Tibial nerve (tissue), 4 donors: ENCODE data around the gene GCA. TPM values are rescaled to one million over a fixed set of nuclear protein-coding genes. Genes with fewer than 3 reads are reported as not detected.

Experiments used
- DNase-seq, 2 donors: peaks; one replicate each; pipeline ENCODE4 v3.0.0-alpha.2; 2019; ENCODE audit warnings: low spot score in 2 of 2
- H3K27ac ChIP-seq, 4 donors: fragments of 200-600 bp; sonication (generic) in 3 of 4; one replicate each; pipeline ENCODE4 v1.5.1; 2017 to 2019; ENCODE audit warnings: mild to moderate bottlenecking in 1 of 4
- H3K27me3 ChIP-seq, 2 donors: fragments of 200-600 bp; sonication (generic) in 1 of 2; one replicate each; pipeline versions ENCODE4 v1.5.1 to v1.6.0; 2017 to 2019
- H3K36me3 ChIP-seq, 3 donors: fragments of 200-600 bp; sonication (generic); one replicate each; pipeline ENCODE4 v1.5.1; 2018 to 2019
- H3K4me1 ChIP-seq, 4 donors: fragments of 200-600 bp; sonication (generic) in 3 of 4; one replicate each; pipeline ENCODE4 v1.5.1; 2017 to 2019
- H3K4me3 ChIP-seq, 4 donors: fragments of 200-600 bp; sonication (generic) in 3 of 4; one replicate each; pipeline ENCODE4 v1.5.1; 2017 to 2019; ENCODE audit warnings: mild to moderate bottlenecking in 1 of 4, moderate library complexity in 1 of 4
- H3K9me3 ChIP-seq, 4 donors: fragments of 200-600 bp; sonication (generic) in 3 of 4; one replicate each; pipeline ENCODE4 v1.5.1; 2017 to 2019
- CTCF ChIP-seq, 5 experiments: fragments of 200-600 bp in 3 of 5; fragments of 450-650 bp in 2 of 5; sonication (generic) in 3 of 5; IDR thresholded peaks; one replicate each; pipeline ENCODE4 v1.5.1; 2016 to 2019; ENCODE audit warnings: antibody characterized with exemption in 5 of 5, mild to moderate bottlenecking in 3 of 5, moderate library complexity in 2 of 5
- EP300 ChIP-seq, 2 donors: sonication (generic); formaldehyde crosslinking; IDR thresholded peaks; one replicate each; pipeline ENCODE4 v1.6.1; 2017; ENCODE audit warnings: antibody characterized with exemption in 2 of 2, mild to moderate bottlenecking in 1 of 2
- POLR2A ChIP-seq, 2 donors: fragments of 450-650 bp; IDR thresholded peaks; one replicate each; pipeline ENCODE4 v1.6.1; 2017; ENCODE audit warnings: antibody characterized with exemption in 2 of 2, mild to moderate bottlenecking in 2 of 2, moderate library complexity in 2 of 2
- WGBS, 2 donors: methylation state at CpG; one replicate each; pipeline ENCODE4 v1.1.5; 2018; 5-methylcytosine and 5-hydroxymethylcytosine counted together
- total RNA-seq, 4 donors: library from RNA; depleted of rRNA; stranded (reverse); fragments of >200 nt; gene quantifications; one replicate each; pipeline ENCODE4 v1.1.0, GENCODE V29; 2016

The GCA gene
- total RNA-seq, 4 donors from 2014 or later, result 13.5 to 32.2 (median 21.1) TPM

GRCh38 chr2:162368494-162368893 lies 24.6 kb downstream of the GCA start:
- H3K27ac ChIP-seq, result no peak overlapping the region
- DNase-seq, result no peak
- H3K36me3 ChIP-seq, result no peaks in the 10 kb centered on the region
- TF ChIP-seq EP300 (IDR thresholded peaks at IDR 0.05) (no peak), POLR2A (IDR thresholded peaks at IDR 0.05) (no peak), CTCF (IDR thresholded peaks at IDR 0.05) (no peak)
- no peaks in the 10 kb centered on the region for H3K9me3 ChIP-seq
- no peak overlapping the region for H3K4me3 ChIP-seq
- peaks cover 0 to 17% (median 2%) of the 10 kb centered on the region in 4 donors for H3K4me1 ChIP-seq
- no peaks in the 10 kb centered on the region for H3K27me3 ChIP-seq
- WGBS, 2 donors, result 58 to 65% methylated on average over 1 of the region's 1 CpG

DNA sequence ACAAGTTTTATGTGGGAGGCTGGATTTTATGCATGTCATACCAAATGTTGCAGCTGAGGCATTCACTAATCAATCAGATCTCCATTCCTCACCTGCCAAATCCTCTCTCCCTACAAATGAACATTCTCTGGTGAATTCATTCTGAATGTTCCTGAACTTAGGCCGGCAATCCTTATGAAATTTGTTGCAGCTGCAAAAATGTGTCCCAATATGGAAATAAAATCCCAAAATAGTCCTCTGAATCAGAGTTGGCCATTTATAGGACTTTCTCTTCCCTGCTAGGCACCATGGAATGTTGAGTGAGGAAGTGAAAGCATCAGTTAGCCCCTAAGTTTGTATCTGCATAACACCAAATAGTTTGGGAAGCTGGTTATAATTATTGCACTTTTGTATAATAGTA lies 25.6 kb downstream of the GCA start:
- 19 to 32% methylated on average over 1 of the region's 1 CpG for WGBS, 2 donors
- Histone ChIP-seq H3K9me3 (no peaks in the 10 kb centered on the region), H3K27ac (no peak overlapping the region), H3K4me3 (no peak overlapping the region), H3K4me1 (peaks cover 0 to 17% (median 2%) of the 10 kb centered on the region in 4 donors), H3K36me3 (no peaks in the 10 kb centered on the region), H3K27me3 (no peaks in the 10 kb centered on the region)
- no peak for DNase-seq
- no peak for TF ChIP-seq CTCF (IDR thresholded peaks at IDR 0.05)
- TF ChIP-seq EP300 (IDR thresholded peaks at IDR 0.05), result no peak
- no peak for TF ChIP-seq POLR2A (IDR thresholded peaks at IDR 0.05)

- TF ChIP-seq CTCF (IDR thresholded peaks at IDR 0.05) (no peak), POLR2A (IDR thresholded peaks at IDR 0.05) (no peak), EP300 (IDR thresholded peaks at IDR 0.05) (no peak)
- Histone ChIP-seq H3K9me3 (no peaks in the 10 kb centered on the region), H3K36me3 (no peaks in the 10 kb centered on the region), H3K27ac (peak overlapping the region in 1 of 4 donors; percentile 29), H3K4me1 (peaks cover 0 to 17% (median 2%) of the 10 kb centered on the region in 4 donors), H3K4me3 (no peak overlapping the region), H3K27me3 (no peaks in the 10 kb centered on the region)
- WGBS, 2 donors, result 24 to 42% methylated on average over 3 of the region's 3 CpGs
- no peak for DNase-seq
Measured at GRCh38 chr2:162370931-162371330, 27.0 kb downstream of the GCA start.

- TF ChIP-seq POLR2A (IDR thresholded peaks at IDR 0.05), result no peak
- no peak for TF ChIP-seq EP300 (IDR thresholded peaks at IDR 0.05)
- TF ChIP-seq CTCF (IDR thresholded peaks at IDR 0.05), result no peak
- no peak overlapping the region for H3K4me3 ChIP-seq
- H3K36me3 ChIP-seq, result no peaks in the 10 kb centered on the region
- no peaks in the 10 kb centered on the region for H3K27me3 ChIP-seq
- DNase-seq, result no peak
- H3K9me3 ChIP-seq, result no peaks in the 10 kb centered on the region
- peaks cover 0 to 17% (median 2%) of the 10 kb centered on the region in 4 donors for H3K4me1 ChIP-seq
- H3K27ac ChIP-seq, result no peak overlapping the region
Measured at GRCh38 chr2:162372818-162373217, 28.9 kb downstream of the GCA start.

DNA sequence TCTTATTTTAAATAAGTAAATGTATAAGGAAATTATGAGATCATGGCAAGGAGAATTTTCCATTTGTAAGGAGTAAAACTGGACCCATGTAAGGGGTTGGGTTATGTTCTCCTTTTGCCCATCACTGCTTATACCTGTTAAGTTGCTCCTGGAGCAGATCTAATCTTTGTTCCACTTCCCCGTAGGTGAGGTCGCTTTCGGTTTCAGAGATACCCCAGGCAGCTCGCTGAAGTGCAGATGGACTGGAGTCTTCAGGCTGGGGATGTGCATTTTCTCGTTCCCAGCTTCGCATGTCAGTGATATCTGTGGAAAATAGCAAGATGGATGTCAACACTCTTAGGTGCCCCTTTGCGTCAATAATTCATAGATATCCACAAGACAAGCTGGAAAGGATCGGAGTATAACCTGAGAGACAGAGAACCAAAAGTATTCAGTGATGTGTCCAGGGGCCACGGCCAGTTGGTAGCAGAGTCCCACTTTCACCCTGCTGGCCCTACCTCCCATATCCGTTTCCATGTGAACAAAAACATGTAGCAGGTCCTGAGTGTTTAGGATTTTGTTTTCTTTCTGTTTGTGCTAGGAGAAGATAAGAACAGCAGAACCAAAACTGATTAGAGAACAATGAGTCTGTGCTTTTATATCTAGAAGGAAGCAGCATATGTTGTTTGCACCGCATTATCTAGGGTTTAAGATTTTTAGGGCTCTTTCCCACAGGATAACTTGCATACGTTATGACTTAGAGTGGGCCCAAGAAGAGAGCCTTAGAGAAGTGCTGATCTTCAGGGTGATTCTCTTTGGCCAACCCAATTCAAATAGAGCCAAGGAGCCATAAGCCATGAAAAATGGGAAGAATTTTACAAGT lies 36.0 kb downstream of the GCA start:
- WGBS, 2 donors, result 94 to 97% methylated on average over 12 of the region's 12 CpGs
- H3K27me3 ChIP-seq, result no peaks in the 10 kb centered on the region
- DNase-seq, result no peak
- no peak overlapping the region for H3K4me3 ChIP-seq
- H3K27ac ChIP-seq, result no peak overlapping the region
- peaks cover 0 to 7% (median 2%) of the 10 kb centered on the region in 4 donors for H3K4me1 ChIP-seq
- no peaks in the 10 kb centered on the region for H3K36me3 ChIP-seq
- TF ChIP-seq CTCF (IDR thresholded peaks at IDR 0.05), result no peak
- TF ChIP-seq EP300 (IDR thresholded peaks at IDR 0.05), result no peak
- TF ChIP-seq POLR2A (IDR thresholded peaks at IDR 0.05), result no peak
- H3K9me3 ChIP-seq, result no peaks in the 10 kb centered on the region
